Mesenchymal stem cell (in vitro differentiated cells and primary cell): ENCODE measurements around the gene ASCL5.

Experiments used
- DNase-seq: peaks from one replicate; pipeline ENCODE4 v3.0.0-alpha.2; 2013
- H2AFZ ChIP-seq: one replicate; pipeline ENCODE4 v1.6.1; 2013; ENCODE audit warnings: low read depth, mild to moderate bottlenecking, control low read depth, inconsistent platforms, low read length, moderate library complexity
- H2AK5ac ChIP-seq: 2 replicates; pipeline ENCODE4 v1.6.1; 2013; ENCODE audit warnings: low read length, moderate library complexity, mild to moderate bottlenecking, inconsistent platforms; ENCODE audit not compliant: severe bottlenecking
- H2BK120ac ChIP-seq: one replicate; pipeline ENCODE4 v1.6.1; 2013; ENCODE audit warnings: low read depth, mild to moderate bottlenecking, inconsistent platforms, low read length, moderate library complexity
- H2BK12ac ChIP-seq, 2 experiments: one replicate each; pipeline ENCODE4 v1.6.1; 2013; ENCODE audit warnings: inconsistent platforms in 2 of 2, low read length in 2 of 2, mild to moderate bottlenecking in 2 of 2, moderate library complexity in 2 of 2, control low read depth in 1 of 2
- H2BK15ac ChIP-seq: one replicate; pipeline ENCODE4 v1.6.1; 2013; ENCODE audit warnings: mild to moderate bottlenecking, low read depth, inconsistent platforms; ENCODE audit not compliant: poor library complexity, severe bottlenecking
- H2BK5ac ChIP-seq: 2 replicates; pipeline ENCODE4 v1.6.1; 2013; ENCODE audit warnings: low read depth, mild to moderate bottlenecking, low read length, control low read depth, inconsistent platforms; ENCODE audit not compliant: poor library complexity, severe bottlenecking
- H3K14ac ChIP-seq, 2 experiments: one replicate each; pipeline ENCODE4 v1.6.1; 2013; ENCODE audit warnings: inconsistent platforms in 2 of 2, low read length in 2 of 2, control low read depth in 1 of 2, mild to moderate bottlenecking in 1 of 2, moderate library complexity in 1 of 2
- H3K18ac ChIP-seq, 2 experiments: one replicate each; pipeline ENCODE4 v1.6.1; 2013; ENCODE audit warnings: inconsistent platforms in 2 of 2, low read length in 2 of 2, control low read depth in 1 of 2, low read depth in 1 of 2, mild to moderate bottlenecking in 1 of 2
- H3K23ac ChIP-seq, 2 experiments: one replicate each; pipeline ENCODE4 v1.6.1; 2013; ENCODE audit warnings: inconsistent platforms in 2 of 2, low read length in 2 of 2, mild to moderate bottlenecking in 2 of 2, moderate library complexity in 2 of 2, control low read depth in 1 of 2
- H3K27ac ChIP-seq: 2 replicates; pipeline ENCODE4 v1.5.1; 2013; ENCODE audit warnings: mild to moderate bottlenecking, moderate library complexity, low read length, control low read depth, inconsistent platforms; ENCODE audit not compliant: poor library complexity, severe bottlenecking
- H3K27me3 ChIP-seq, 2 experiments: 2 replicates each; pipeline versions ENCODE4 v1.6.1 to v1.7.0; 2013; ENCODE audit warnings: low read length in 2 of 2, mild to moderate bottlenecking in 2 of 2, moderate library complexity in 2 of 2, control low read depth in 1 of 2, inconsistent platforms in 1 of 2; ENCODE audit not compliant: control insufficient read depth in 1 of 2, insufficient read depth in 1 of 2
- H3K36me3 ChIP-seq, 2 experiments: 2 replicates each; pipeline versions ENCODE4 v1.6.1 to v1.7.0; 2013; ENCODE audit warnings: low read length in 2 of 2, control low read depth in 1 of 2, inconsistent platforms in 1 of 2, low read depth in 1 of 2, mild to moderate bottlenecking in 1 of 2; ENCODE audit not compliant: insufficient read depth in 2 of 2, control insufficient read depth in 1 of 2
- H3K4ac ChIP-seq, 2 experiments: one replicate each; pipeline ENCODE4 v1.6.1; 2013; ENCODE audit warnings: inconsistent platforms in 2 of 2, low read length in 2 of 2, mild to moderate bottlenecking in 2 of 2, moderate library complexity in 2 of 2, control low read depth in 1 of 2, low read depth in 1 of 2
- H3K4me1 ChIP-seq: 2 replicates; pipeline ENCODE4 v1.6.1; 2013; ENCODE audit warnings: low read depth, low read length, control low read depth; ENCODE audit not compliant: control insufficient read depth, insufficient read depth
- H3K4me2 ChIP-seq: 2 replicates; pipeline ENCODE4 v1.6.1; 2013; ENCODE audit warnings: low read length, mild to moderate bottlenecking, inconsistent platforms; ENCODE audit not compliant: poor library complexity, severe bottlenecking
- H3K4me3 ChIP-seq, 2 experiments: 2 replicates each; pipeline versions ENCODE4 v1.5.1 to v1.7.0; 2013; ENCODE audit warnings: low read length in 2 of 2, mild to moderate bottlenecking in 2 of 2, control low read depth in 1 of 2, low read depth in 1 of 2; ENCODE audit not compliant: insufficient read depth in 1 of 2
- H3K79me1 ChIP-seq: replicated peaks from 2 replicates; pipeline ENCODE4 v1.6.1; 2013; ENCODE audit warnings: mild to moderate bottlenecking, control low read depth, low read length, inconsistent platforms; ENCODE audit not compliant: poor library complexity, severe bottlenecking
- H3K9ac ChIP-seq: 2 replicates; pipeline ENCODE4 v1.7.0; 2013; ENCODE audit warnings: mild to moderate bottlenecking, low read length, moderate library complexity
- H3K9me3 ChIP-seq: 2 replicates; pipeline ENCODE4 v1.7.0; 2013; ENCODE audit warnings: mild to moderate bottlenecking, low read length; ENCODE audit not compliant: control insufficient read depth
- H4K8ac ChIP-seq: one replicate; pipeline ENCODE4 v1.6.1; 2013; ENCODE audit warnings: inconsistent platforms, mild to moderate bottlenecking, low read length, moderate library complexity
- H4K91ac ChIP-seq: one replicate; pipeline ENCODE4 v1.6.1; 2013; ENCODE audit warnings: mild to moderate bottlenecking, low read length, inconsistent platforms
- WGBS: methylation state at CpG from one replicate; pipeline ENCODE4 v1.1.7; 2013; ENCODE audit warnings: mixed read lengths; 5-methylcytosine and 5-hydroxymethylcytosine counted together

Gene ASCL5

GRCh38 chr1:201143726-201144635 is 17.0 kb upstream of the ASCL5 start:
- no peak for DNase-seq
- H2BK12ac ChIP-seq: no peak overlapping the region
- H3K4me1 ChIP-seq: no peaks in the 10 kb centered on the region
- peaks cover 22% of the 10 kb centered on the region for H3K79me1 ChIP-seq
- no peaks in the 10 kb centered on the region for H3K27me3 ChIP-seq
- 96% methylated on average over 17 of the region's 18 CpGs for WGBS
- H3K18ac ChIP-seq: no peak overlapping the region
- H3K9me3 ChIP-seq: no peaks in the 10 kb centered on the region
- H3K4me3 ChIP-seq: no peak overlapping the region
- no peak overlapping the region for H3K14ac ChIP-seq
- peaks cover 94 to 95% of the 10 kb centered on the region in 2 experiments for H3K36me3 ChIP-seq
- no peak overlapping the region for H2AFZ ChIP-seq
- H2BK5ac ChIP-seq: no peak overlapping the region
- no peak overlapping the region for H2BK15ac ChIP-seq
- H3K4ac ChIP-seq: no peak overlapping the region
- no peak overlapping the region for H4K8ac ChIP-seq
- H3K23ac ChIP-seq: no peak overlapping the region
- H4K91ac ChIP-seq: no peak overlapping the region
- H3K9ac ChIP-seq: no peak overlapping the region
- no peak overlapping the region for H3K4me2 ChIP-seq
- no peak overlapping the region for H3K27ac ChIP-seq
- H2BK120ac ChIP-seq: no peak overlapping the region
- H2AK5ac ChIP-seq: no peak overlapping the region

- H3K27me3 ChIP-seq: no peaks in the 10 kb centered on the region
- no peak overlapping the region for H2BK15ac ChIP-seq
- H2BK12ac ChIP-seq: no peak overlapping the region
- H2AK5ac ChIP-seq: no peak overlapping the region
- H3K18ac ChIP-seq: no peak overlapping the region
- no peak overlapping the region for H2BK120ac ChIP-seq
- no peak overlapping the region for H3K4me3 ChIP-seq
- no peak overlapping the region for H4K8ac ChIP-seq
- WGBS: 96% methylated on average over 16 of the region's 16 CpGs
- H3K36me3 ChIP-seq: peaks cover 90 to 92% of the 10 kb centered on the region in 2 experiments
- H3K23ac ChIP-seq: no peak overlapping the region
- H3K14ac ChIP-seq: no peak overlapping the region
- no peak overlapping the region for H3K4me2 ChIP-seq
- H3K4me1 ChIP-seq: peaks cover 4% of the 10 kb centered on the region
- H3K4ac ChIP-seq: no peak overlapping the region
- H2BK5ac ChIP-seq: no peak overlapping the region
- H3K79me1 ChIP-seq: peaks cover 14% of the 10 kb centered on the region
- no peak for DNase-seq
- H3K27ac ChIP-seq: no peak overlapping the region
- H4K91ac ChIP-seq: no peak overlapping the region
- no peak overlapping the region for H2AFZ ChIP-seq
- H3K9ac ChIP-seq: no peak overlapping the region
- H3K9me3 ChIP-seq: no peaks in the 10 kb centered on the region
Measured at GRCh38 chr1:201142849-201143725, 16.1 kb upstream of the ASCL5 start.

- H3K79me1 ChIP-seq: peaks cover 10% of the 10 kb centered on the region
- no peak overlapping the region for H3K4me3 ChIP-seq
- peaks cover 82 to 85% of the 10 kb centered on the region in 2 experiments for H3K36me3 ChIP-seq
- peak overlapping the region; percentile 47 for H3K9ac ChIP-seq
- H2AK5ac ChIP-seq: no peak overlapping the region
- no peak overlapping the region for H3K27ac ChIP-seq
- H3K14ac ChIP-seq: no peak overlapping the region
- H3K27me3 ChIP-seq: no peaks in the 10 kb centered on the region
- no peak overlapping the region for H4K91ac ChIP-seq
- no peak overlapping the region for H3K18ac ChIP-seq
- no peak overlapping the region for H4K8ac ChIP-seq
- H2BK120ac ChIP-seq: no peak overlapping the region
- H3K4ac ChIP-seq: no peak overlapping the region
- no peaks in the 10 kb centered on the region for H3K9me3 ChIP-seq
- H2BK15ac ChIP-seq: no peak overlapping the region
- peaks cover 8% of the 10 kb centered on the region for H3K4me1 ChIP-seq
- DNase-seq: no peak
- H2BK5ac ChIP-seq: no peak overlapping the region
- no peak overlapping the region for H2AFZ ChIP-seq
- H3K23ac ChIP-seq: no peak overlapping the region
- no peak overlapping the region for H3K4me2 ChIP-seq
- no peak overlapping the region for H2BK12ac ChIP-seq
- WGBS: 94% methylated on average over 16 of the region's 16 CpGs
Measured at GRCh38 chr1:201142011-201142848, 15.2 kb upstream of the ASCL5 start.
